ENCODE results near the gene ABI1. TPM values are rescaled to one million over a fixed set of nuclear protein-coding genes. Genes with fewer than 3 reads are reported as not detected.

ABI1 gene
- total RNA-seq, 3 donors from 2014 or later (not counting 1 experiment from before 2014, with no cell fraction given) = 94.8 to 116 (median 113) TPM

DNA sequence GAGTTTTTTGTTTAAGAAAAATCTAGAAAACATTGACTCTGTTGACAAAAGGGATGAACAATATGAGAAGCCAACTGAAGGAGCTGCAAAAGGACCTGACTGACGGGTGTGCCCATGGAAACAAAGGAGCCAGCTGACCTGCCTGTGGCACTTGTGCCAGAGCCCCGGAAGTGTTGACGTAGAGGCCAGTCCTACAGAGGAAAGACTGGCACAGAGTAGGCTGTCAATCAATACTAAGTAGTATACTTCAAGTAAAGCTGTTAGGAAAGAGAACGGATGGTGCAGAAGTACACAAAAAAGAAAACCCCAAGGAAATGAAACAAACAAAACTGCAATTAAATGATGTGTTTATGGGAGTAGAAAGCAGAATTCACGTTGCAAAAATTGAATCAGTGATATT, 19.0 kb upstream of the ABI1 start:
- TF ChIP-seq, protein P1, sequence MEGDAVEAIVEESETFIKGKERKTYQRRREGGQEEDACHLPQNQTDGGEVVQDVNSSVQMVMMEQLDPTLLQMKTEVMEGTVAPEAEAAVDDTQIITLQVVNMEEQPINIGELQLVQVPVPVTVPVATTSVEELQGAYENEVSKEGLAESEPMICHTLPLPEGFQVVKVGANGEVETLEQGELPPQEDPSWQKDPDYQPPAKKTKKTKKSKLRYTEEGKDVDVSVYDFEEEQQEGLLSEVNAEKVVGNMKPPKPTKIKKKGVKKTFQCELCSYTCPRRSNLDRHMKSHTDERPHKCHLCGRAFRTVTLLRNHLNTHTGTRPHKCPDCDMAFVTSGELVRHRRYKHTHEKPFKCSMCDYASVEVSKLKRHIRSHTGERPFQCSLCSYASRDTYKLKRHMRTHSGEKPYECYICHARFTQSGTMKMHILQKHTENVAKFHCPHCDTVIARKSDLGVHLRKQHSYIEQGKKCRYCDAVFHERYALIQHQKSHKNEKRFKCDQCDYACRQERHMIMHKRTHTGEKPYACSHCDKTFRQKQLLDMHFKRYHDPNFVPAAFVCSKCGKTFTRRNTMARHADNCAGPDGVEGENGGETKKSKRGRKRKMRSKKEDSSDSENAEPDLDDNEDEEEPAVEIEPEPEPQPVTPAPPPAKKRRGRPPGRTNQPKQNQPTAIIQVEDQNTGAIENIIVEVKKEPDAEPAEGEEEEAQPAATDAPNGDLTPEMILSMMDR (IDR thresholded peaks at IDR 0.05) = no peak
- no peak overlapping the region for H3K4me3 ChIP-seq (ENCODE audit: low read length)
- Mint-ChIP-seq H3K4me3 (no peak overlapping the region), H3K36me3 (no peaks in the 10 kb centered on the region), H3K4me1 (no peaks in the 10 kb centered on the region), H3K27ac (no peak overlapping the region), H3K9me3 (no peaks in the 10 kb centered on the region), H3K27me3 (ENCODE audit: low read depth in 2 of 2) (peaks cover 20 to 35% of the 10 kb centered on the region in 2 donors)
- H3K4me1 ChIP-seq (ENCODE audit: control insufficient read depth, insufficient read depth, low read length) = no peaks in the 10 kb centered on the region
- H3K27me3 ChIP-seq (ENCODE audit: control insufficient read depth, insufficient read depth, low read length) = peaks cover 6% of the 10 kb centered on the region
- H3K27ac ChIP-seq (ENCODE audit: low read length) = no peak overlapping the region
- no peaks in the 10 kb centered on the region for H3K9me3 ChIP-seq (ENCODE audit: control insufficient read depth, insufficient read depth, low read length)
- H3K36me3 ChIP-seq (ENCODE audit: control insufficient read depth, insufficient read depth, low read length) = no peaks in the 10 kb centered on the region
- intact Hi-C loops (cut with micrococcal nuclease) = no loop called here
- WGBS (ENCODE audit: insufficient coverage) = 55% methylated on average over 3 of the region's 5 CpGs
- no peak for DNase-seq
- no peak for ATAC-seq

DNA sequence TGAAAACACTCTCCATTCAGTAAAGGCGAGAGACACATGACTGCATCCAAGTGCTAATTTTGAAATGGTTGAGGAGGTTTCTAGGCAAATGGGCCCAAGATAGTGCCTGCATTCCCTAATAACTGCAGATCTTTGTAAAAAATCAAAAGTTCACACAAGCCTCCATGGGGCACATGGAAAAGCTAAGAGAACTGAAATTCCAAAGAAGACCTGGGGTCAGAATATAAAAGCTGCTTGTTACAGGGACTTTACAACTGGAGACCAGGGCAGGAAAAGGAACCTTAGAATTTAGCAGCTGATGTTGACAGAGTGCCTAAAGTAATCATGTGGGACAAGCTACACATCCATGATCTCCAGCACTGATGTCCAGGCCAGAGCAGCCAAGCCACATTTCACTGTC, 10.0 kb upstream of the ABI1 start:
- H3K9me3 ChIP-seq (ENCODE audit: control insufficient read depth, insufficient read depth, low read length) = no peaks in the 10 kb centered on the region
- ATAC-seq (no peak), DNase-seq (no peak)
- Mint-ChIP-seq H3K4me3 (no peak overlapping the region), H3K9me3 (no peaks in the 10 kb centered on the region), H3K36me3 (no peaks in the 10 kb centered on the region), H3K4me1 (no peaks in the 10 kb centered on the region), H3K27ac (no peak overlapping the region), H3K27me3 (ENCODE audit: low read depth in 2 of 2) (peaks cover 4 to 6% of the 10 kb centered on the region in 2 donors)
- intact Hi-C loops (cut with micrococcal nuclease) = no loop called here
- peaks cover 2% of the 10 kb centered on the region for H3K4me1 ChIP-seq (ENCODE audit: control insufficient read depth, insufficient read depth, low read length)
- TF ChIP-seq, protein P1 (IDR thresholded peaks at IDR 0.05) = no peak
- no peaks in the 10 kb centered on the region for H3K36me3 ChIP-seq (ENCODE audit: control insufficient read depth, insufficient read depth, low read length)
- H3K27ac ChIP-seq (ENCODE audit: low read length) = no peak overlapping the region
- no CpG with 5 or more reads among the region's 1 CpG for WGBS (ENCODE audit: insufficient coverage)
- H3K4me3 ChIP-seq (ENCODE audit: low read length) = no peak overlapping the region
- H3K27me3 ChIP-seq (ENCODE audit: control insufficient read depth, insufficient read depth, low read length) = no peaks in the 10 kb centered on the region

DNA sequence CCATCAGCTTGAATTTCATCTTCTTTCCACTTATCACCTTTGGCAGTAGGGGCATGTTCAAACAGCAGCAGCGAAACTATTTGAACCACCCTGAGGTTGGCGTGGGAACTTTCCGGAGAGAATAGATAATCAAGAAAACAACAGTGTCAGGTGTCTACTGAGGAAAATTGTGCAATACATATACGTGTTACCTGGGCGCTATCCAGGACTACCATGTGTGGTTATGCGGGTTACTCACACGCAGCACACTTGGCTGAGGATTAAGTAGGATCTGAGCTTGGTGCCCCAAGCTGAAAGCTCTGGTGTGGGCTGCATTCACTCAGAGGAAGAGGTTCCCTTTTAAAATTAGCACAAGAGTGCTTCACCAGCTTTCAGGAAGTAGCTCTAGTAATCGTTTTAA, 8.8 kb upstream of the ABI1 start:
- Mint-ChIP-seq H3K27me3 (ENCODE audit: low read depth in 2 of 2) (peaks cover 0 to 6% of the 10 kb centered on the region in 2 donors), H3K4me1 (no peaks in the 10 kb centered on the region), H3K36me3 (no peaks in the 10 kb centered on the region), H3K4me3 (no peak overlapping the region), H3K9me3 (no peaks in the 10 kb centered on the region), H3K27ac (no peak overlapping the region)
- peak in 1 of 2 donors; percentile 36 for DNase-seq
- 39% methylated on average over 7 of the region's 8 CpGs for WGBS (ENCODE audit: insufficient coverage)
- intact Hi-C loops (cut with micrococcal nuclease) = loop anchor here (10.0 kb wide), 1 partner anchor 1665 kb away; the partner anchor contains the start of gene WAC
- H3K27ac ChIP-seq (ENCODE audit: low read length) = no peak overlapping the region
- no peaks in the 10 kb centered on the region for H3K9me3 ChIP-seq (ENCODE audit: control insufficient read depth, insufficient read depth, low read length)
- H3K4me3 ChIP-seq (ENCODE audit: low read length) = no peak overlapping the region
- no peaks in the 10 kb centered on the region for H3K36me3 ChIP-seq (ENCODE audit: control insufficient read depth, insufficient read depth, low read length)
- TF ChIP-seq, protein P1 (IDR thresholded peaks at IDR 0.05) = no peak
- peaks cover 2% of the 10 kb centered on the region for H3K4me1 ChIP-seq (ENCODE audit: control insufficient read depth, insufficient read depth, low read length)
- no peak for ATAC-seq
- no peaks in the 10 kb centered on the region for H3K27me3 ChIP-seq (ENCODE audit: control insufficient read depth, insufficient read depth, low read length)

All from natural killer cell (primary cell).